ENCODE results near the gene XPO4.
"Not testable (repeated sequence)": the region's sequence is repeated elsewhere in the genome, so short reads cannot be mapped to it uniquely, and the experiment has no call there.

XPO4 gene

GRCh38 chr13:20902438-20903163, at the start of gene XPO4:
XPO4 (minus strand) TSS chr13:20902746; CDS start chr13:20902738, 8 bp downstream.
- DNase-seq: peak; percentile 82

- not testable (repeated sequence) for DNase-seq
Measured at GRCh38 chr13:20948001-20948400, 45.5 kb upstream of the XPO4 start.

GRCh38 chr13:20945952-20946383, 43.4 kb upstream of the XPO4 start:
- DNase-seq: peak; percentile 3

- no peak for DNase-seq
Measured at GRCh38 chr13:20942938-20943559, 40.5 kb upstream of the XPO4 start.

- DNase-seq: not testable (repeated sequence)
Measured at GRCh38 chr13:20940511-20940910, 38.0 kb upstream of the XPO4 start.

GRCh38 chr13:20940083-20940482, 37.5 kb upstream of the XPO4 start:
- no peak for DNase-seq

GRCh38 chr13:20939662-20940061, 37.1 kb upstream of the XPO4 start:
- DNase-seq: no peak

- DNase-seq: no peak
Measured at GRCh38 chr13:20938302-20938701, 35.8 kb upstream of the XPO4 start.

GRCh38 chr13:20927596-20928257, 25.2 kb upstream of the XPO4 start:
- DNase-seq: no peak

GRCh38 chr13:20925395-20925790, 22.8 kb upstream of the XPO4 start:
- not testable (repeated sequence) for DNase-seq

- peak; percentile 69 for DNase-seq
Measured at GRCh38 chr13:20924758-20925394, 22.3 kb upstream of the XPO4 start.

GRCh38 chr13:20923272-20923671, 20.7 kb upstream of the XPO4 start:
- DNase-seq: no peak

- DNase-seq: no peak
Measured at GRCh38 chr13:20921572-20921971, 19.0 kb upstream of the XPO4 start.

- DNase-seq: not testable (repeated sequence)
Measured at GRCh38 chr13:20915676-20916075, 13.1 kb upstream of the XPO4 start.

GRCh38 chr13:20911037-20911436, 8.5 kb upstream of the XPO4 start:
- no peak for DNase-seq

- no peak for DNase-seq
Measured at GRCh38 chr13:20908714-20909497, 6.4 kb upstream of the XPO4 start.

- no peak for DNase-seq
Measured at GRCh38 chr13:20904908-20905307, 2.4 kb upstream of the XPO4 start.

- DNase-seq: no peak
Measured at GRCh38 chr13:20903164-20903475, 574 bp upstream of the XPO4 start.

GRCh38 chr13:20901668-20902437, 693 bp downstream of the XPO4 start:
- DNase-seq: peak; percentile 28

- DNase-seq: no peak
Measured at GRCh38 chr13:20894245-20894644, 8.3 kb downstream of the XPO4 start.

GRCh38 chr13:20891768-20892167, 10.8 kb downstream of the XPO4 start:
- DNase-seq: no peak

- DNase-seq: no peak
Measured at GRCh38 chr13:20891034-20891433, 11.5 kb downstream of the XPO4 start.
